ENCODE data around the gene MDGA2.

DNA sequence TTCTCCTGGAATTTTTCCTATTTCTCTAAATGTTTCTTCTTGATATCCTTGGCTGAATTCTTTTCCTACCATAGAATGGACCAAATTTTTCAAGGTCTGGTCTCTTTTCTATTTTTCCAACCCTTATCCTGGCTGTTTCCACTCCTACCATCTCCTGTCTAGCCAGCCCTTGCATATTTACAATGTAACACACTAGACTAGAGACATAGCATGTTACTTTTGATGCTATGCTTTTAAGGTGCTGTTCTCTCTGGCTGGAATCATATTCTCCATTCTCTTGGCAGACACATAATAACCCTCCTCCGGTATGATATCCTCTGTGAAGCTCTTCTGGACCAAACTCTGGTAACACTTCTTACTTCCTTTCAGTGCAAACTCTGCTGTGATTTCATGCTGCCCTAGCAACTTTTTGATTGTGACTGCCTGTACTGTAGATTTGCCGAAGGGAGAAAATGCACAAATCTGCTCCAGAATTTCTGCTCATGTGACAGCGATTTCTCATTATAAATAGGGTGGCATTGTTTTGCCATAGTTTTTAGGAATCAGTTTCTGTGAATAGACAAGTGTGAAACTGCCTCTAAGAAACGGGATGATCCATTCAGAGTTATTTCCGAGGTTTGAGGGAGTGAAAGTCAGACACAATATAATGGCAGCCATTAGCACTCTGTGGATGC lies 284.4 kb downstream of the MDGA2 start:
- TF ChIP-seq, protein P1, sequence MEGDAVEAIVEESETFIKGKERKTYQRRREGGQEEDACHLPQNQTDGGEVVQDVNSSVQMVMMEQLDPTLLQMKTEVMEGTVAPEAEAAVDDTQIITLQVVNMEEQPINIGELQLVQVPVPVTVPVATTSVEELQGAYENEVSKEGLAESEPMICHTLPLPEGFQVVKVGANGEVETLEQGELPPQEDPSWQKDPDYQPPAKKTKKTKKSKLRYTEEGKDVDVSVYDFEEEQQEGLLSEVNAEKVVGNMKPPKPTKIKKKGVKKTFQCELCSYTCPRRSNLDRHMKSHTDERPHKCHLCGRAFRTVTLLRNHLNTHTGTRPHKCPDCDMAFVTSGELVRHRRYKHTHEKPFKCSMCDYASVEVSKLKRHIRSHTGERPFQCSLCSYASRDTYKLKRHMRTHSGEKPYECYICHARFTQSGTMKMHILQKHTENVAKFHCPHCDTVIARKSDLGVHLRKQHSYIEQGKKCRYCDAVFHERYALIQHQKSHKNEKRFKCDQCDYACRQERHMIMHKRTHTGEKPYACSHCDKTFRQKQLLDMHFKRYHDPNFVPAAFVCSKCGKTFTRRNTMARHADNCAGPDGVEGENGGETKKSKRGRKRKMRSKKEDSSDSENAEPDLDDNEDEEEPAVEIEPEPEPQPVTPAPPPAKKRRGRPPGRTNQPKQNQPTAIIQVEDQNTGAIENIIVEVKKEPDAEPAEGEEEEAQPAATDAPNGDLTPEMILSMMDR (IDR thresholded peaks at IDR 0.05), result no peak
- no peak for TF ChIP-seq POLR2A (IDR thresholded peaks at IDR 0.05)

Measured in right lobe of liver (tissue), 4 donors.